SK-N-SH treated with all-trans-retinoic acid at 6 μM for 48 hours (cell line): ENCODE measurements around the gene PTOV1.

Source experiments
- ATAC-seq: fragments of 200-7000 bp; cut with Tn5 transposase; 3 replicates; pipeline ENCODE4 v1.9.1; 2020; ENCODE audit warnings: mild to moderate bottlenecking, moderate library complexity
- ARNTL ChIP-seq: fragments of 450-650 bp; formaldehyde crosslinking; IDR thresholded peaks from 2 replicates; pipeline ENCODE4 v1.5.0; 2020; ENCODE audit warnings: low read depth, mild to moderate bottlenecking, moderate library complexity, borderline replicate concordance
- BACH2 ChIP-seq: fragments of 250-450 bp; sonication (Bioruptor Pico); IDR thresholded peaks from 2 replicates; pipeline ENCODE4 v1.9.0; 2021; ENCODE audit warnings: mild to moderate bottlenecking, borderline replicate concordance
- CREB5 ChIP-seq: fragments of 250-450 bp; sonication (Bioruptor Pico); IDR thresholded peaks from 2 replicates; pipeline ENCODE4 v1.5.1; 2020; ENCODE audit warnings: low read depth, mild to moderate bottlenecking, moderate library complexity
- CSRNP3 ChIP-seq: fragments of 250-450 bp; sonication (Bioruptor Pico); IDR thresholded peaks from 2 replicates; pipeline ENCODE4 v1.5.1; 2021; ENCODE audit warnings: mild to moderate bottlenecking, moderate library complexity
- GLIS3 ChIP-seq: fragments of 250-450 bp; sonication (Bioruptor Pico); IDR thresholded peaks from 2 replicates; pipeline ENCODE4 v1.5.0; 2020; ENCODE audit warnings: mild to moderate bottlenecking, moderate library complexity
- ISL1 ChIP-seq: fragments of 250-450 bp; sonication (Bioruptor Pico); IDR thresholded peaks from 2 replicates; pipeline ENCODE4 v2.1.2; 2022; ENCODE audit warnings: mild to moderate bottlenecking, moderate library complexity
- OSR1 ChIP-seq: fragments of 250-450 bp; sonication (Bioruptor Pico); IDR thresholded peaks from 2 replicates; pipeline ENCODE4 v1.8.0; 2022; ENCODE audit warnings: moderate library complexity, mild to moderate bottlenecking, inconsistent platforms
- POU6F1 ChIP-seq: fragments of 250-450 bp; sonication (Bioruptor Pico); IDR thresholded peaks from 2 replicates; pipeline ENCODE4 v1.8.0; 2021; ENCODE audit warnings: low read depth, mild to moderate bottlenecking, moderate library complexity, borderline replicate concordance
- PPARA ChIP-seq: fragments of 250-450 bp; sonication (Bioruptor Pico); IDR thresholded peaks from 2 replicates; pipeline ENCODE4 v1.5.0; 2020; ENCODE audit warnings: mild to moderate bottlenecking, borderline replicate concordance
- RARB ChIP-seq: fragments of 250-450 bp; sonication (Bioruptor Pico); IDR thresholded peaks from 2 replicates; pipeline ENCODE4 v1.8.0; 2021; ENCODE audit warnings: mild to moderate bottlenecking, moderate library complexity
- SNAI2 ChIP-seq: fragments of 250-450 bp; sonication (Bioruptor Pico); IDR thresholded peaks from 2 replicates; pipeline ENCODE4 v1.5.0; 2020; ENCODE audit warnings: mild to moderate bottlenecking, moderate library complexity
- TCF4 ChIP-seq: fragments of 250-450 bp; sonication (Bioruptor Pico); IDR thresholded peaks from 2 replicates; pipeline ENCODE4 v1.8.0; 2021; ENCODE audit warnings: mild to moderate bottlenecking, moderate library complexity, borderline replicate concordance
- TOX ChIP-seq: fragments of 250-450 bp; sonication (Bioruptor Pico); IDR thresholded peaks from 2 replicates; pipeline ENCODE4 v1.8.0; 2021; ENCODE audit warnings: mild to moderate bottlenecking, moderate library complexity, borderline replicate concordance
- TSHZ2 ChIP-seq: fragments of 250-450 bp; sonication (Bioruptor Pico); IDR thresholded peaks from 2 replicates; pipeline ENCODE4 v1.5.0; 2020; ENCODE audit warnings: mild to moderate bottlenecking, moderate library complexity
- ZC3H10 ChIP-seq: fragments of 250-450 bp; sonication (Bioruptor Pico); IDR thresholded peaks from 2 replicates; pipeline ENCODE4 v1.5.1; 2021; ENCODE audit warnings: mild to moderate bottlenecking, moderate library complexity
- ZNF70 ChIP-seq: fragments of 450-650 bp; formaldehyde crosslinking; IDR thresholded peaks from 2 replicates; pipeline ENCODE4 v1.5.0; 2020; ENCODE audit warnings: mild to moderate bottlenecking, moderate library complexity
- ZNF8 ChIP-seq: fragments of 450-650 bp; formaldehyde crosslinking; IDR thresholded peaks from 2 replicates; pipeline ENCODE4 v1.5.0; 2020; ENCODE audit warnings: mild to moderate bottlenecking, moderate library complexity

Gene PTOV1

GRCh38 chr19:49866933-49867782 is 16.2 kb downstream of the PTOV1 start, which contains the start of gene PNKP (continued):
- no peak for TF ChIP-seq ARNTL
- TF ChIP-seq ZC3H10 (CRISPR knock-in tag), result no peak
- no peak for TF ChIP-seq TCF4
- TF ChIP-seq, all 23 proteins: peak for 0

GRCh38 chr19:49869009-49869483 is 18.1 kb downstream of the PTOV1 start:
- peak; percentile 2 for ATAC-seq

GRCh38 chr19:49869484-49870308 is 18.7 kb downstream of the PTOV1 start:
- ATAC-seq, result peak; percentile 81
- TF ChIP-seq TOX (CRISPR knock-in tag), result no peak
- TF ChIP-seq GLIS3 (CRISPR knock-in tag), result no peak
- no peak for TF ChIP-seq ZNF70 (CRISPR knock-in tag)
- no peak for TF ChIP-seq TCF4
- TF ChIP-seq RARB (CRISPR knock-in tag), result no peak
- TF ChIP-seq POU6F1 (CRISPR knock-in tag), result no peak
- no peak for TF ChIP-seq TSHZ2 (CRISPR knock-in tag)
- TF ChIP-seq ZNF8 (CRISPR knock-in tag), result no peak
- TF ChIP-seq PPARA (CRISPR knock-in tag), result no peak
- no peak for TF ChIP-seq BACH2
- TF ChIP-seq CSRNP3 (CRISPR knock-in tag), result no peak

More at GRCh38 chr19:49869009-49869483, 18.1 kb downstream of the PTOV1 start:
- TF ChIP-seq GLIS3 (CRISPR knock-in tag), result 0 out of 2 replicates have a peak, but pooled peaks have one; percentile 68
- no peak for TF ChIP-seq SNAI2 (CRISPR knock-in tag)

- ATAC-seq, result no peak
- TF ChIP-seq ISL1, result no peak
- no peak for TF ChIP-seq ZNF70 (CRISPR knock-in tag)
- TF ChIP-seq CSRNP3 (CRISPR knock-in tag), result no peak
- TF ChIP-seq TOX (CRISPR knock-in tag), result no peak
- no peak for TF ChIP-seq OSR1 (CRISPR knock-in tag)
- no peak for TF ChIP-seq CREB5
- TF ChIP-seq, all 23 proteins: peak for 0
Measured at GRCh38 chr19:49870309-49870901, 19.4 kb downstream of the PTOV1 start.
